Measurements from ENCODE around the gene HSPA4. TPM values are rescaled to one million over a fixed set of nuclear protein-coding genes. Genes with fewer than 3 reads are reported as not detected.
"Not testable (repeated sequence)": the region's sequence is repeated elsewhere in the genome, so short reads cannot be mapped to it uniquely, and the experiment has no call there.

Gene HSPA4
- total RNA-seq, 1 donor from 2014 or later = 37.6 TPM

DNA sequence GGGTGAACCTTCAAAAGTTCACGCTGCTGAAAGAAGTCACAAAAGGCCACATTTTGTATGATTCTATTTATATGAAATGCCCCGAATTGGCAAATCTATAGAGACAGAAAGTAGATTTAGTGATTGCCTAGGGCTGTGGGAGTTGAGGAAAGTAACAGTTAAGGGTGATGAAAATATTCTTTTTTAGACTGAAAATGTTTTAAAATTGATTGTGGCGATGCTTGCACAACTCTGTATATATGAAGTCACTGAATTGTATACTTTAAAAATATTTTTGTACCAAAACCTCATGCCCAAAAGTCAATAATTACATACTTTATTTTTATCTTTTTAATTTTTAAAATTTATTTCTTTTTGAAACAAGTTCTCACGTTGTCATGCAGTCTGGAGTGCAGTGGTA is 30.3 kb downstream of the HSPA4 start:
- Histone ChIP-seq H3K4me1 (no peaks in the 10 kb centered on the region), H3K9me3 (no peaks in the 10 kb centered on the region), H3K36me3 (peaks cover 0 to 20% of the 10 kb centered on the region in 2 donors), H3K4me3 (no peak overlapping the region), H3K27me3 (no peaks in the 10 kb centered on the region), H3K27ac (no peak overlapping the region)
- intact Hi-C loops (cut with DNase I) = no loop called here
- TF ChIP-seq POLR2A (IDR thresholded peaks at IDR 0.05) (no peak), POLR2AphosphoS5 (IDR thresholded peaks at IDR 0.05; ENCODE audit: insufficient read depth in 1 of 2, low read depth in 1 of 2) (no peak)
- TF ChIP-seq, protein P1, sequence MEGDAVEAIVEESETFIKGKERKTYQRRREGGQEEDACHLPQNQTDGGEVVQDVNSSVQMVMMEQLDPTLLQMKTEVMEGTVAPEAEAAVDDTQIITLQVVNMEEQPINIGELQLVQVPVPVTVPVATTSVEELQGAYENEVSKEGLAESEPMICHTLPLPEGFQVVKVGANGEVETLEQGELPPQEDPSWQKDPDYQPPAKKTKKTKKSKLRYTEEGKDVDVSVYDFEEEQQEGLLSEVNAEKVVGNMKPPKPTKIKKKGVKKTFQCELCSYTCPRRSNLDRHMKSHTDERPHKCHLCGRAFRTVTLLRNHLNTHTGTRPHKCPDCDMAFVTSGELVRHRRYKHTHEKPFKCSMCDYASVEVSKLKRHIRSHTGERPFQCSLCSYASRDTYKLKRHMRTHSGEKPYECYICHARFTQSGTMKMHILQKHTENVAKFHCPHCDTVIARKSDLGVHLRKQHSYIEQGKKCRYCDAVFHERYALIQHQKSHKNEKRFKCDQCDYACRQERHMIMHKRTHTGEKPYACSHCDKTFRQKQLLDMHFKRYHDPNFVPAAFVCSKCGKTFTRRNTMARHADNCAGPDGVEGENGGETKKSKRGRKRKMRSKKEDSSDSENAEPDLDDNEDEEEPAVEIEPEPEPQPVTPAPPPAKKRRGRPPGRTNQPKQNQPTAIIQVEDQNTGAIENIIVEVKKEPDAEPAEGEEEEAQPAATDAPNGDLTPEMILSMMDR (IDR thresholded peaks at IDR 0.05) = no peak
- DNase-seq (ENCODE audit: extremely low spot score in 2 of 2) = no peak

DNA sequence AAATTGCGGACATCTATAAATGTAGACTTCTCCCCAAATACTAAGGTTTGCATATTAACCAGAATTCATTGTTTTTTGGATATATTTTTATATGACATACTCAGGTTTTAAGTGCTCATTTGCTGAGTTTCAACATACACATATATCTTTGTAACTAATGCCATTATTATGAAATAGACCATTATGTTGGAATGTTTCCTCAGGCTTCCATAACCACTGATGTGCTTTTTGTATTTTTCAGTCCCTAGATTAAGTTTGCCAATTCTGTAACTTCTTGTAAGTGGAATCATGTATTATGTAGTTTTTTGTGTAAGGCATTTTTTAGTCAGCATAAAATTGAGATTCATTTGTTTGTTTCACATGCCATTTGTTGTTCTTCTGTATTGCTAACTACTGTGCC is 32.1 kb downstream of the HSPA4 start:
- TF ChIP-seq POLR2AphosphoS5 (IDR thresholded peaks at IDR 0.05; ENCODE audit: insufficient read depth in 1 of 2, low read depth in 1 of 2) = no peak
- TF ChIP-seq, protein P1 (IDR thresholded peaks at IDR 0.05) = no peak
- TF ChIP-seq POLR2A (IDR thresholded peaks at IDR 0.05) = no peak
- intact Hi-C loops (cut with DNase I) = no loop called here
- peaks cover 0 to 25% of the 10 kb centered on the region in 2 donors for H3K36me3 ChIP-seq

DNA sequence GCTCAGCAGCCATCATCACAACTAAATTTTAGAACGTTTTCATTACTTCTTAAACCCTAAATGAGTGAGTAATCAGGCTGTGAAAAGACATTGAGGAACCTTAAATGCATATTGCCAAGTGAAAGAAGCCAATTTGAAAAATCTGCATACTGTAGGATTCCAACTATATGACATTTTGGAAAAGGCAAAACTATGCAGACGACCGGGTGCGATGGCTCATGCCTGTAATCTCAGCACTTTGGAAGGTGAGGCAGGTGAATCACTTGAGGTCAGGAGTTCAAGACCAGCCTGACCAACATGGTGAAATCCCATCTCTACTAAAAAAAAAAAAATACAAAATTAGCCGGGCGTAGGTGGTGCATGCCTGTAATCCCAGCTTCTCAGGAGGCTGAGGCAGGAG is 33.4 kb downstream of the HSPA4 start:
- DNase-seq (ENCODE audit: extremely low spot score in 2 of 2); H3K9me3 ChIP-seq; H3K4me1 ChIP-seq; H3K27ac ChIP-seq; intact Hi-C loops (cut with DNase I); H3K4me3 ChIP-seq; H3K27me3 ChIP-seq: not testable (repeated sequence)
- H3K36me3 ChIP-seq = peaks cover 0 to 37% of the 10 kb centered on the region in 2 donors

More for the DNA sequence above, 32.1 kb downstream of the HSPA4 start:
- Histone ChIP-seq H3K4me3 (no peak overlapping the region), H3K9me3 (no peaks in the 10 kb centered on the region), H3K27ac (no peak overlapping the region), H3K27me3 (no peaks in the 10 kb centered on the region), H3K4me1 (no peaks in the 10 kb centered on the region)
- no peak for DNase-seq (ENCODE audit: extremely low spot score in 2 of 2)

DNA sequence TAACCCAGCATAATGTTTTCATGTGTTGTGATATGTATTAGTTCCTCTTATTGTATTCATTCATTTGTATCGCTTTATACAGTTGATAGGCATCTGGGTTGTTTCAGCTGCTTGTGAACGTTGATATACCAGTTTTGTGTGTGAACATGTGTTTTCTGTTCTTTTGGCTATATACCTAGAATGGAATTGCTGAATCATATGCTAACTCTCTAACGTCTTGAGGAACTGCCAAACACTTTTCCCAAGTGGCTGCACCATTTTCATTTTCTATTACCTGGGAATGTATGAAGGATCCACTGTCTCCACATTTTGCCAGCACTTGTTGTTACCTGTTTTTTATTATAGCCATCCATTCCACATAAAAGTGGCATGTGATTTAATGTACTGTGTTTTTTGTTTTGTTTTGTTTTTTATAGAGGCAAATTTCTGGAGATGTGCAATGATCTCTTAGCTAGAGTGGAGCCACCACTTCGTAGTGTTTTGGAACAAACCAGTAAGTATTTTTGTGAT is 34.6 kb downstream of the HSPA4 start:
- TF ChIP-seq POLR2AphosphoS5 (IDR thresholded peaks at IDR 0.05; ENCODE audit: insufficient read depth in 1 of 2, low read depth in 1 of 2) (no peak), POLR2A (IDR thresholded peaks at IDR 0.05) (no peak)
- TF ChIP-seq, protein P1 (IDR thresholded peaks at IDR 0.05) = no peak
- H3K4me1 ChIP-seq = no peaks in the 10 kb centered on the region
- H3K36me3 ChIP-seq = peaks cover 0 to 47% of the 10 kb centered on the region in 2 donors
- H3K4me3 ChIP-seq = no peak overlapping the region
- DNase-seq (ENCODE audit: extremely low spot score in 2 of 2) = no peak
- no peaks in the 10 kb centered on the region for H3K27me3 ChIP-seq
- H3K9me3 ChIP-seq = no peaks in the 10 kb centered on the region
- intact Hi-C loops (cut with DNase I) = no loop called here
- H3K27ac ChIP-seq = no peak overlapping the region

DNA sequence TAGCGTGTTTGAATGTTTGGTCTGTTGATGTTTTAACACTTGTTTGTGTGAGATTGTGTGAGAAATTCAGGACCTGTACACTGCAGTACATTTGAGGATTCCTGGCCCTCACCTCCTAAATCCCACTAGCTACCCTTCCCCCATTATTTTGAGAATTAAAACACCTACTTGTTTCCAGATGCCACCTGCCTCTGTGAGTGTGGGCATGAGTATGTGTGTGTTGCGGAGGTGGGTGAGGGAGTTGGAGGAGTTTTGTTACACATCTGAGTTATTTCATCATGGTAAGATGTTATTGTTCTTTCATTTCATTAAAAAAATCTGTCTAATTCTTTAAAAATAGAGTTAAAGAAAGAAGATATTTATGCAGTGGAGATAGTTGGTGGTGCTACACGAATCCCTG is 36.3 kb downstream of the HSPA4 start:
- H3K36me3 ChIP-seq = peaks cover 0 to 64% of the 10 kb centered on the region in 2 donors
- H3K4me1 ChIP-seq = no peaks in the 10 kb centered on the region
- H3K27me3 ChIP-seq = no peaks in the 10 kb centered on the region
- H3K27ac ChIP-seq = no peak overlapping the region
- TF ChIP-seq, protein P1 (IDR thresholded peaks at IDR 0.05) = no peak
- TF ChIP-seq POLR2AphosphoS5 (IDR thresholded peaks at IDR 0.05; ENCODE audit: insufficient read depth in 1 of 2, low read depth in 1 of 2) (no peak), POLR2A (IDR thresholded peaks at IDR 0.05) (no peak)
- no peak for DNase-seq (ENCODE audit: extremely low spot score in 2 of 2)
- H3K9me3 ChIP-seq = no peaks in the 10 kb centered on the region
- intact Hi-C loops (cut with DNase I) = no loop called here
- no peak overlapping the region for H3K4me3 ChIP-seq

All from vagina (tissue), 2 donors.